GM15510 (cell line): ENCODE results near the gene KBTBD13.

Experiments used
- POLR2A ChIP-seq: IDR thresholded peaks from 3 replicates; pipeline ENCODE4 v1.6.1; 2011; ENCODE audit warnings: borderline replicate concordance; ENCODE audit not compliant: insufficient read length; ENCODE audit errors: extremely low read depth

KBTBD13 gene

DNA sequence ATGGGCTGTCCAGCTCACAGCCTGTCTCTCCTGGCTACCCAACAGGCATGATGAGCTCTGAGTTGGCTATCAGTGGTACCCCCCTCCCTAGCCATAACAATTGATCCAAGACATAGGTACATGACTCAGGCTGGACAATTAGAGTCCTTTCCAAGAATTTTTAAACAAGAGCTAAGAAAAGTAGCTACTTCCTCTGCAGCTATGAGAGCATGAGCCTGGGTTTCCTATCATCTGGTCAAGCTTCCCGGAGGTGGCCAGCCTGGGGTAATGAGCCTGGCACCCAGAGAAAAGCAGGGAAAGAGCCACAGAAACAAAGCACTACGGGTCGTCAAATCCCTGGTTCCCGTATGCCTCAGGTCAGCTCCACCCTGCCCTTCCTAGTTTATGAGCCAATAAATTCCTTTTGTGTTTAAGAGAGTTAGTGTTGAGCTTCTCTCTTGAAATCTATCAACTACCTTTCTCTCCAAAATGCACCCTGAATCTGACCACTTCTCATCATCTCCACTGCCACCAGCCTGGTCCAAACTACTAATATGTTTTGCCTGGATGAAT lies 33.7 kb upstream of the KBTBD13 start:
- no peak for TF ChIP-seq POLR2A

DNA sequence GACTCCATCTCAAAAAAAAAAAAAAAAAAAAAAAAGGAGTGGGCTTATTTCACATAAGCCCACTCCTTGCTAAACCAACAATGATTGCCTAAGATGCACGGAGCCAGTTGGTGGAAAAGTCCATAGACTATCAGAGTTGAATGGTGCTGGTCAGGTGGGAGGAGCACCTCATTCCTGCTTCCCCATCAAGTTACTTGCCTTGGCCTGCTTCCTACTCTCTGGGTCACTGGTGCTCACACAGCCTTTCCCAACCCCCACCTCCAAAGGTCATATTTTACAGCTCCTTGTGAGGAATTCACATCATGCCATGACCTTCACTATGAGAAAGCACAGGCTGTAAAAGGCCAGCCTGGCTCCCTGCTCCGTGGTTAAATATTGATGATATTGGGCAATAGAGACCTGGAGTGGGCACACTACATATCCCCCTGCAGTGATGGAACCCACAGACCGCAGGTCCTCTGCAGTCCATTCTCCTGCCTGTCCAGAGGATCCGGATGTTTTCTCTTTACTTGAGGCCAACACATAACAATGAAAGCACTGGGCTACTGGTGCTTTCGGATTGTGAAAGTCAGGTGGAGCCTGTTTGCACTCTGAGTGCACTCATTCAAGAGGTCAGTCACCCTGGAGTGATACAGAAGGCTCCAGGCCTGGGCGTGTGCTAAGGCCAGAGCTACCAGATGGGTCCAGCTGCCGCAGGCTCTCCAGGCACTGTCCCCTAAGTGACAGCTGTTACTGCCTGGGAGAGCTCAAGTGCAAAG lies 31.6 kb upstream of the KBTBD13 start, which contains the start of gene SLC51B:
TSS of gene SLC51B (plus strand) at position 664 of the 758 bp plus-strand sequence. CDS start 4,618 bp downstream, outside the sequence.
- TF ChIP-seq POLR2A, result no peak

DNA sequence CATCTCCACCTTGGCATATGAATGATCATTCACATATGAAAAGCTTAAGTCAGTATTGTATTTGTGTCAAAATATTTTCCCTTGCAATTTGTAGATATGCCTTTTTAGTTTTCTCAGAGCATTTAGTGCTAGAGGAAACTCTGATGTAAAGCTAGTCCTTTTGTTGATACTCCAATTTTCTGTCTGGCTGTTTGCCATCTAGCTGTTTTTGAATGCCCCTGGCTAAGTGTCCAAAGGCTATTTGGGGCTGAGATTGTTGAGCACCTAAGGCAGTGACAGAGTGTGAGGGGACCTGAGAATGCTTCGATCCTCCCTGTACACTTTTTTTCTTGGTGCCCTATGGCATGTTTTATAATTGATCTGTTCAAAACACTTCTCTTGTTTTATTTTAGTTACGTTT lies 28.3 kb upstream of the KBTBD13 start:
- no peak for TF ChIP-seq POLR2A

DNA sequence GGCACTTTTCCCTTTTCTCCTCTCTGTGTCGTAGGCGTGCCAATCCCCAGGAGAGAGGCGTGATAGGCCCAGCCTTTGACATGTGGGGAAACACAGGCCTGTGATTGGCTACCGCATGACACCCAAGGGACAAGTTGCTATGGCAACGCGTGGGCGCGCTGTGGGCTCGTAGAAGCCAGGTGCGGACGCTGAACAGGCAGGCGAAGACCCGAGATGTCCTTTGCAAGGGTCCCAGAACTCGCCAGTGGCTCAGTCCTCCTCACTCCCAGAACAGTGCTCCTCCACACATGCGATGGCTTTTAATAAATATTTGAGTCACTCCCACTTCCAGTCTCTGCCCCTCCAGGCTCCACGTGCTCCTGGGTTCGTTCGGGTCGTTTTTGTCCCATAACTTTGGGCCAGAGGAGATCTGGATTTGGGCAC lies 27.1 kb upstream of the KBTBD13 start:
- no peak for TF ChIP-seq POLR2A

DNA sequence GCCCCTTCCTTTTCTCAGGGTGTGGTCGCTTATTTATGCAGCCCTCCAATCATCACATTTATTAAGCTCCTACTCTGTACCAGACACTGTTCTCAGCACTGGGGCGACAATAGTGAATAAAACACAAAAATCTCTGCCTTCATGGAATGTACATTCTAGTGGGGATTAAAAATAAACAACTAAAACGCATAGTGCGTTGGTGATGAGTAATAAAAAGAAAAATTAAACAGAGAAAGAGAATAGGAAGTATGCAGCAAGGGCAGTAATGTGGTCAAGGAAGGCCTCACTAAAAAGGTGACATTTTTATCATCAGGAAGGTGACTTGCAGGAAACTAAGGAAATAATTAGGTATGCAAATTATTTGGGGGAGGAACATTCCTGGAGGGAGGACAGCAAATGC lies 26.3 kb upstream of the KBTBD13 start:
- no peak for TF ChIP-seq POLR2A

DNA sequence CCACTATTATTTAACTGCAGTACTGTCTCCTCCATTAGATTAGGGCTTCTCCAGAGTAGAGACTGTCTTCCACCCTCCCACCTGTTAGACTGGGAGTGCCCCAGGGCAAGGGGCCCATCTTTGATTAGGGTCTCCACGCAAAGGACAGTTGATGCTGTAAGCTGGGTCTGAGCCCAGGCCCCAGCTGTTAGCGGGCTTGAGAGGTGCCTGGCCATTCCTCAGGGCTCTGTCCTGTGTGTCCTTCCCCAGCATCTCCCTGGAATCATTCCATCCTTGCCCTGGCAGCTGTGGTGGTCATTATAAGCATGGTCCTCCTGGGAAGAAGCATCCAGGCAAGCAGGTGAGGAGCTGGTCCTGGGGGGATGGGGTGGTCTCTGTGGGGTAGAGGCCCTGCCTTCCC lies 25.3 kb upstream of the KBTBD13 start:
- TF ChIP-seq POLR2A, result no peak

DNA sequence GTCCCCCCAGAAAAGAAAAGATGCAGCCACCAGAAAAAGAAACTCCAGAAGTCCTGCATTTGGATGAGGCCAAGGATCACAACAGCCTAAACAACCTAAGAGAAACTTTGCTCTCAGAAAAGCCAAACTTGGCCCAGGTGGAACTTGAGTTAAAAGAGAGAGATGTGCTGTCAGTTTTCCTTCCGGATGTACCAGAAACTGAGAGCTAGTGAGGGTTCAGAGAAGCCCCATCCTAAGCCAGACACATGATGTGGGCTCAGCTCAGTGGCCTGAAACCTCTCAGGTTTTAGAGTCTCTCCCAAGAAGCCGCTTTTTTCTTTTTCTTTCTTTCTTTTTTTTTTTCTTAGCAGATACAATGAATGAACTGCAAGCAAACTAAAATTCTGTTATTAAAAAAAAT lies 23.6 kb upstream of the KBTBD13 start:
- TF ChIP-seq POLR2A, result no peak

DNA sequence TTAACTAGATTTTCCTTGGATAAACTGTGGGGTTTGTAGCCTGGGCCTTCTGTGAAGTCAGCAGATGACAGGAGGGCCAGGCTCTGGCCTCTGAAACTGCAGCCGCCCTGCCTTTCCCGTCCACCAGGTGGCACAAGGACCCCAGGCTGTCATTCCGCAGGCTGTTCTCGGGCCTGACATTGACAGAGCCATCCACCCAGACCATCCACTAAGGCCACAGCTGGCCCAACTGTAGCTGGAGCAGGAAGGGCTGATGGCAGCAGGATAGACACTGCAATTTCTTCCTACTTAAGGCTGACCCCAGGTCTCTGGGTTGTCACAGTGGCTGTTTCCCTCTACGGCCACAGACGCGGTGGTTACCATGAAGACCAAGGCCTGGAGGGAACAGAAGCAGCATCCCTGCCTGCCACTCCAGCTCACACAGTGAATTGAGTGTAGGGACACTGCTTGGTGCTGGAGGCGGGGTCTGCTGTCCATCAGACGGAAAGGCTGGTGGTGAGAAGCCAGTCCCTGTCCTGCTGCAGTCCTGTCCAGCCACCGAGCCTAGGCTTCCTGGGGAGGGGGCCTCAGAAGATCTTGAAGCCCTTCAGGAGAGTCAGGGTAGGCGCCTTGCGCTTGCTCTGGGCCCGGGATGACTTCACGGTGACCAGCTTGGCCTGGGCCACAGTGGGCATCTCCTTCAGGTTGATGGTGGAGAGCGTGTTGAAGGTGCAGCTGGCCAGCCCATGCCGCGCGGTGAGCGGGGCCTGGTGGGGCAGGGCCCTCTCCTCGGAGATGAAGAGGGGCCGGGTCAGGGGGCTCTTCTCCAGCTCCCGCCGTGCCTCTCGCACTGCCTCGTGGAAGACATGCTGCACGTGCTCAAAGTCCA lies 22.0 kb upstream of the KBTBD13 start:
- no peak for TF ChIP-seq POLR2A

DNA sequence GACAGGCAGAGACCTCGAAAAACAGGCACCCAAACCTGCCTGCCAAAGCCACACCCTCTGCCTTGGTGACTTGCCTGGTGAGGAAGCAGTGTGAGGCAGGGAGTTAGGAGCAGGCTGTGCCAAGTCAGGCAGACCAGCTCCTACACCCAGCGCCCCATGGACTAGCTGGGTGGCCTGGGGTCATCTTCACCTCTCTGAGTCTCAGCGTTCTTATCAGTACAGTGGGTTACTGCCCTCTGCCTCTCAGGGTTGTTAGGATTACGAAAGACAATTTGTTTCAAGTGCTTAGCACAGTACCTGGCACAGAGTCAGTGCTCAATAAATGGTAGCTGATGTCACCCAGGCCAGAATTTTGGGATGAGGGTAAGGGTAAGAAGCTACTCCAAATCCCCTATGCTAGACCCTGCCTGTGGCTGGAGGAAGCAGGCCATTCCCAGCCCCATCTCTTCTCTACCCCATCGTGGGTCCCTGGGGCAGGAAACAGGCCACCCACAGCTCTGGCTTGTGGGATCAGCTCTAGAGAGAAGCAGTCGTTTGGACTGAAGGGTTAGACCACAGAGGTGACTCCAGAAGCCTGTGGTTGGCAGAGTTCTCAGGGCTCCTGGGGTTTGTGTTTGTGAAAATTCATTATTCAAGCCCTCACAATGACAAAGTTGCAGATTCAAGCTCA lies 21.2 kb upstream of the KBTBD13 start:
- TF ChIP-seq POLR2A, result no peak

DNA sequence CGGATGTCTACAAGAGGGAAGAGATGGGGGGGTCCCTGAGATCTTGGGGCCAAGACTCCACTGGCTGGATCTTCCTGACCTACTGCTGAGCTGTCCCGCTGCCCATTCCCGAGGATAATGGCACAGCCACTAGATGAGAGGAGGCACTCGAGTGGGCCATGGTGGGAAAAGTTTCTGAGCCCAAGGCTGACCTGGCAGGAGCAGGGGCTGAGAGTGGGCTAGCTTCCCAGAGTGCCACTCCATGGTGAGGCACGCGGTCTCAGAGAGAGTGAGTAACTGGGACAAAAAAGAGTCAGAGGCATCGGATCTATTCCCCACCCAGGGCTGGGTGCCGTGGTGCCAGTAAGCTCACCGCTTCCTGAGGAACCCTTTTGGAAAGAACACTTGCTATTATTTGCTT lies 20.4 kb upstream of the KBTBD13 start:
- TF ChIP-seq POLR2A, result no peak

DNA sequence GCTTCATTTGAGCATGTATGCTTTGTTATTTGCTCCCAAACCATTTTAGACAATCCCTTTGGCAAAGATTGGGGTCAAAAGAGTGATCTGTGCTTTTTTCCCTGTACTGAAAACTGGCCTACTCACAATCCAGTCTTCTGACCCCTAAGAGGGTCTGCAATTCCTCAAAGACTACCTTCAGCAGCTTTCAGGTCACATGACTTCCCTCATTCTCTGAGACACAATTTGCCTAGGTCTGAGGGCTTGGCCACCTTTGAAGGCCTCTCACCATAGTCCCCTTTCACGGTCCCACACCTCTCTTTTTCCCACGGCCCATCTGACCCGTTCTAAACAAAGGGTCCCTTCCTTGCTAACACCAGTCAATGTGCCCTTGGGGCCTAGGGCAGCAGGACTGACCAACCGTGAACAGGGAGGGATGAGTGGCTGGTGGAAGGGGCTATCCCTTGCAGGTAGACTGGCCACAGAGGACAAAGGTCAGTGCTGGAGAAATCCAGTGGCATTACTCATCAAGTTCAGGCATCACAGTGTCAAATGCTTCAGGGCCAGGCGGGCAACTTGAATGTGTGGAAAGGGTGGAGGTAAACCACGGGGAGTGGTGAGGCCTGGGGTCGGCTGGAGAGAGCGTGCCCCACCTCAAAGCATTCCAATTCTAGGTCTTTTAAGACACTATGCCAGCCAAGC lies 19.5 kb upstream of the KBTBD13 start:
- TF ChIP-seq POLR2A, result no peak

DNA sequence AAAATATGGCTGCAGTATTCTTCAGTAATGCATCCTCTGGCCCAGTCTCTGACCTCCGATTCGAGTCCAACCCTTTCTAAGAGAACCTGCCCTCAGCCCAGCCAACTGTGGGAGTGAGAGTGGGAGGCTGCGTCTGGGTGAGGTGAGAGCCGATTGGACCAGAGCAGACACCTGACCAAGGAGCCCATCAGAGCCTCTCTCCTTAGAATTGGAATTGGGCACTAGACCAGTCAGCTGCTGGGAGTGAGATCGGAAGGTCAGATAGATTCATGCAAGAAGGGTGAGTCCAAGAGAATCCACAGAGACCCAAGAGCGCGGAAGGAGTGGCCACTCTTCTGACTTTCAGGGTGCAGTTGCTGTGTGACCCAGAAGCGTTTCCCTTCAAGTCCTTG lies 19.0 kb upstream of the KBTBD13 start:
- TF ChIP-seq POLR2A, result no peak

DNA sequence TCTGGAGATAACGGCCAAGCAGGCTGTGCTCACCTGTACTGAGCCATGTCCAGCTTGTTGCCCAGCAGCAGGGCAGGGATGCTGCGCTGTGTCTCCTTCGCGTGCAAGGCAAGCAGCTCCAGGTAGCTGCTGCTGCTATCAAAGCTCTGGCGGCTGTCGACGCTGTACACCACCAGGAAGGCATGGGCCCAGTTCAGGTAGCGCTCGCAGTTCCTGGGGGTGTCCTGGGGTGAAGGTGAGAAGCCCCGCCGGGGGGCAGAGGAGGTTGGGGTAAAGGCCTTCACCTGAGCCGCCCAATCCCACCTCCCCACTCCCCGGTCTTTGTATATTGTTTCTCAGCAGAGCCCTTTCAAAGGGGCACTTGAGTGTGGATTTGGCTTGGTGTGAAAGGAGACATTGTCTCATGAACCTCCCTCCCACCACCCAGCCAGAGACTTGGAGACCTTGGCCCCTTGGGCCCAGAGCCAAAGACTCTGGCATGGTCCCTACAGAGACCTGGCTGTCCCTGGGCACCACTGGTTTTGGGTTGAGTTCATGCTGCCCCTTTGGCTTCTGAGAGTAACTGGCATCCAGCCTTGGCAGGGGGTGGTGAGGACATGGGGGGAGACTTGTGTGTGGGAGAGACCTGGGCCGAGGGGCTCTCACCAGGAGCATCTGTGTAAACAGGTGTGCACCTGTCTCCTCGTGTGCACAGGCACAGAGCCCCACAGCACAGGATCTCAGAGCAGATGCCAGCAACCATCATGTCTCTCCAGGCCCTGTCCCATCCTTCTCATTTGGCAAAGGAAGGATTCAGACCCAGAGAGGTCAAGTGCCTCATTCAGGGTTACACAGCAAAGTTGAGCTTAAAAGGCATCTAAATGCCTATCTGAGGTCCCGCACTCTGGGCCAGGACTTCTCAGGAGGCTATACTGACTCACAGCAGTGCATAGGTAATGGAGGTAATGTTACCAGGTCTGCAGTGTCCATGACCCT lies 17.9 kb upstream of the KBTBD13 start:
- TF ChIP-seq POLR2A, result no peak
